ENCODE results near the gene ATP9B. TPM values are rescaled to one million over a fixed set of nuclear protein-coding genes. Genes with fewer than 3 reads are reported as not detected.

Gene ATP9B
- total and polyA plus RNA-seq, 10 of the 15 experiments (the other 5 are each of a cell fraction or from before 2014, with no cell fraction given), result 0.74 to 20.7 (median 12.9) TPM

- Histone ChIP-seq H3K79me2 (ENCODE audit: control insufficient read depth, insufficient read depth, low read length) (no peaks in the 10 kb centered on the region), H3K4me1 (ENCODE audit: control insufficient read depth, insufficient read depth, low read length) (no peaks in the 10 kb centered on the region), H4K20me1 (ENCODE audit: control insufficient read depth, insufficient read depth) (no peaks in the 10 kb centered on the region; the same call in none of the 2 replicates), H3K4me3 (no peak overlapping the region; the same call in 1 of the 2 replicates), H3K4me2 (ENCODE audit: control insufficient read depth, insufficient read depth) (peak overlapping the region; percentile 35), H3K27ac (ENCODE audit: control insufficient read depth, insufficient read depth) (no peak overlapping the region), H3K9ac (ENCODE audit: control insufficient read depth, insufficient read depth, low read length) (no peak overlapping the region), H3K36me3 (ENCODE audit: control insufficient read depth in 2 of 2, insufficient read depth in 2 of 2, low read length in 1 of 2) (peaks cover 0 to 11% of the 10 kb centered on the region in 2 experiments; a peak in 2 of 4 replicates), H3K27me3 (replicated peaks in 1 of 2; ENCODE audit: control insufficient read depth in 2 of 2, insufficient read depth in 2 of 2, low read length in 1 of 2) (no peaks in the 10 kb centered on the region), H2AFZ (ENCODE audit: control insufficient read depth, low read depth, low read length) (no peak overlapping the region), H3K9me3 (replicated peaks; ENCODE audit: control insufficient read depth, insufficient read depth, low read length) (no peaks in the 10 kb centered on the region)
- FAIRE-seq (peak; percentile 66), DNase-seq (ENCODE audit: low read depth, low spot score) (no peak), ATAC-seq (no peak; the same call in 1 of the 3 replicates)
- TF ChIP-seq POLR2A (IDR thresholded peaks at IDR 0.05; ENCODE audit: low read depth, low read length), result no peak
- TF ChIP-seq EED (IDR thresholded peaks at IDR 0.05; ENCODE audit: low read depth), result 0 out of 2 replicates have a peak, but pooled peaks have one; percentile 21
- no peak for TF ChIP-seq BRCA1 (IDR thresholded peaks at IDR 0.05; ENCODE audit: low read depth, low read length)
- 0 out of 2 replicates have a peak, but pooled peaks have one; percentile 18 for TF ChIP-seq MEF2A (IDR thresholded peaks at IDR 0.05; ENCODE audit: insufficient read depth, low read depth, low read length)
- TF ChIP-seq BCL11A (IDR thresholded peaks at IDR 0.05; ENCODE audit: low read depth, low read length), result 0 out of 2 replicates have a peak, but pooled peaks have one; percentile 6
- TF ChIP-seq RUNX3 (IDR thresholded peaks at IDR 0.05; ENCODE audit: low read length), result peak; percentile 62
- no peak for TF ChIP-seq ZNF217 (IDR thresholded peaks at IDR 0.05)
- 0 out of 2 replicates have a peak, but pooled peaks have one; percentile 28 for TF ChIP-seq CREB1 (IDR thresholded peaks at IDR 0.05; ENCODE audit: low read depth)
- TF ChIP-seq EGR1 (IDR thresholded peaks at IDR 0.05; ENCODE audit: borderline replicate concordance in 1 of 2, low read depth in 2 of 2, low read length in 2 of 2), result peak in 1 of 2 experiments; percentile 42; a peak in 1 of 3 replicates
- TF ChIP-seq JUNB (IDR thresholded peaks at IDR 0.05), result 0 out of 2 replicates have a peak, but pooled peaks have one; percentile 43
- TF ChIP-seq PAX5 (IDR thresholded peaks at IDR 0.05; ENCODE audit: borderline replicate concordance, low read depth, low read length), result peak; percentile 46; the same call in 1 of the 2 replicates
- BruUV-seq (replicated peaks), result no TSS peak
- RAD21 ChIA-PET (ENCODE audit: unreplicated experiment), result no interaction called here
- POLR2A ChIA-PET, result interaction anchor here (0.6 kb wide), 1 partner anchor 18 kb away, joined by 3 read pairs; no protein-coding TSS in a partner anchor
- intact Hi-C loops (cut with micrococcal nuclease; ENCODE audit: unreplicated experiment) (no loop called here), in situ Hi-C loops (cut with MboI) (no loop called here)
- CTCF ChIA-PET, result interaction anchor here (1.1 kb wide), 1 partner anchor 17 kb away, joined by 3 read pairs; no protein-coding TSS in a partner anchor
- SMC1A ChIA-PET (ENCODE audit: uncharacterized antibody, unreplicated experiment), result interaction anchor here (1.0 to 1.7 kb wide), 3 partner anchors 14 to 102 kb away, joined by 4 to 5 read pairs (median 4); no protein-coding TSS in a partner anchor
- WGBS (ENCODE audit: insufficient coverage, insufficient replicate concordance, low lambda C conversion rate, missing lambda C conversion rate), result 18% methylated on average over 22 of the region's 24 CpGs
Observed at GRCh38 chr18:79422022-79422782, 353.0 kb downstream of the ATP9B start.
